Neutrophil (primary cell): ENCODE data around the gene ZNF415.

Experiments used
- H3K27ac ChIP-seq: fragments of 200-600 bp; sonication (generic); 2 replicates; pipeline ENCODE4 v1.5.1; 2016; ENCODE audit warnings: mild to moderate bottlenecking, moderate library complexity
- H3K27me3 ChIP-seq: fragments of 200-600 bp; sonication (generic); 2 replicates; pipeline ENCODE4 v1.6.0; 2016; ENCODE audit warnings: mild to moderate bottlenecking
- H3K36me3 ChIP-seq: fragments of 200-600 bp; sonication (generic); 2 replicates; pipeline ENCODE4 v1.5.1; 2017
- H3K4me1 ChIP-seq, 2 experiments: fragments of 200-600 bp in 1 of 2; sonication (generic) in 1 of 2; 1 replicate in 1 of 2; 2 replicates in 1 of 2; pipeline versions ENCODE4 v1.5.1 to v1.6.1; 2013 to 2016; ENCODE audit warnings: low read depth in 1 of 2, low read length in 1 of 2, mild to moderate bottlenecking in 1 of 2, moderate library complexity in 1 of 2; ENCODE audit not compliant: control insufficient read depth in 1 of 2, insufficient read depth in 1 of 2
- H3K4me3 ChIP-seq, 2 experiments: fragments of 200-600 bp in 1 of 2; sonication (generic) in 1 of 2; 1 replicate in 1 of 2; 2 replicates in 1 of 2; pipeline ENCODE4 v1.5.1; 2013 to 2016; ENCODE audit warnings: low read depth in 1 of 2, low read length in 1 of 2, mild to moderate bottlenecking in 1 of 2, moderate library complexity in 1 of 2
- H3K9me3 ChIP-seq: fragments of 200-600 bp; sonication (generic); 2 replicates; pipeline ENCODE4 v1.5.1; 2016
- CTCF ChIP-seq: fragments of 200-600 bp; sonication (generic); IDR thresholded peaks from 2 replicates; pipeline ENCODE4 v1.5.1; 2016; ENCODE audit warnings: antibody characterized with exemption

The ZNF415 gene

GRCh38 chr19:53161123-53161522 is 28.4 kb upstream of the ZNF415 start:
- H3K9me3 ChIP-seq, result peaks cover 20% of the 10 kb centered on the region

GRCh38 chr19:53160350-53160749 is 27.6 kb upstream of the ZNF415 start:
- peaks cover 12% of the 10 kb centered on the region for H3K9me3 ChIP-seq
- no peak overlapping the region for H3K27ac ChIP-seq
- H3K36me3 ChIP-seq, result no peaks in the 10 kb centered on the region
- TF ChIP-seq CTCF, result no peak
- peaks cover 10 to 11% of the 10 kb centered on the region in 2 experiments for H3K4me1 ChIP-seq
- no peak overlapping the region for H3K4me3 ChIP-seq
- peaks cover 21% of the 10 kb centered on the region for H3K27me3 ChIP-seq

More at GRCh38 chr19:53161123-53161522, 28.4 kb upstream of the ZNF415 start:
- no peak overlapping the region for H3K4me3 ChIP-seq
- no peak overlapping the region for H3K27ac ChIP-seq
- H3K36me3 ChIP-seq, result no peaks in the 10 kb centered on the region
- peaks cover 21% of the 10 kb centered on the region for H3K27me3 ChIP-seq
- TF ChIP-seq CTCF, result no peak
- peaks cover 10 to 11% of the 10 kb centered on the region in 2 experiments for H3K4me1 ChIP-seq

GRCh38 chr19:53158119-53158656 is 25.5 kb upstream of the ZNF415 start:
- no peak for TF ChIP-seq CTCF
- no peaks in the 10 kb centered on the region for H3K9me3 ChIP-seq
- H3K27ac ChIP-seq, result no peak overlapping the region
- H3K36me3 ChIP-seq, result no peaks in the 10 kb centered on the region
- peak overlapping the region; percentile 63 to 70 for H3K4me3 ChIP-seq
- H3K27me3 ChIP-seq, result peaks cover 21% of the 10 kb centered on the region
- peaks cover 10 to 11% of the 10 kb centered on the region in 2 experiments for H3K4me1 ChIP-seq

GRCh38 chr19:53157626-53158025 is 24.9 kb upstream of the ZNF415 start:
- Histone ChIP-seq H3K36me3 (no peaks in the 10 kb centered on the region), H3K27me3 (peaks cover 21% of the 10 kb centered on the region), H3K4me1 (peaks cover 10 to 11% of the 10 kb centered on the region in 2 experiments), H3K9me3 (no peaks in the 10 kb centered on the region), H3K27ac (no peak overlapping the region), H3K4me3 (peak overlapping the region in 1 of 2 experiments; percentile 63)
- no peak for TF ChIP-seq CTCF

GRCh38 chr19:53156850-53157249 is 24.1 kb upstream of the ZNF415 start:
- Histone ChIP-seq H3K9me3 (no peaks in the 10 kb centered on the region), H3K27ac (no peak overlapping the region), H3K36me3 (no peaks in the 10 kb centered on the region), H3K27me3 (peaks cover 21% of the 10 kb centered on the region), H3K4me3 (no peak overlapping the region), H3K4me1 (peaks cover 10 to 11% of the 10 kb centered on the region in 2 experiments)
- no peak for TF ChIP-seq CTCF

- peaks cover 61% of the 10 kb centered on the region for H3K9me3 ChIP-seq
- no peaks in the 10 kb centered on the region for H3K4me1 ChIP-seq
- no peak overlapping the region for H3K27ac ChIP-seq
- H3K27me3 ChIP-seq, result no peaks in the 10 kb centered on the region
- H3K36me3 ChIP-seq, result no peaks in the 10 kb centered on the region
- no peak overlapping the region for H3K4me3 ChIP-seq
- TF ChIP-seq CTCF, result no peak
Measured at GRCh38 chr19:53147645-53148044, 14.9 kb upstream of the ZNF415 start.
